Stimulated activated CD8-positive, alpha-beta memory T cell treated with anti-CD3 and anti-CD28 coated beads, Interleukin-7, amount 100 ng/mL, for 4 hours (primary cell): ENCODE measurements around the gene CBX7.
"Not testable (repeated sequence)": the region's sequence is repeated elsewhere in the genome, so short reads cannot be mapped to it uniquely, and the experiment has no call there.

Source experiments
- DNase-seq, 2 donors: peaks; one replicate each; pipeline ENCODE4 v3.0.0-alpha.2; 2020; ENCODE audit warnings: low read depth in 2 of 2

Gene CBX7

DNA sequence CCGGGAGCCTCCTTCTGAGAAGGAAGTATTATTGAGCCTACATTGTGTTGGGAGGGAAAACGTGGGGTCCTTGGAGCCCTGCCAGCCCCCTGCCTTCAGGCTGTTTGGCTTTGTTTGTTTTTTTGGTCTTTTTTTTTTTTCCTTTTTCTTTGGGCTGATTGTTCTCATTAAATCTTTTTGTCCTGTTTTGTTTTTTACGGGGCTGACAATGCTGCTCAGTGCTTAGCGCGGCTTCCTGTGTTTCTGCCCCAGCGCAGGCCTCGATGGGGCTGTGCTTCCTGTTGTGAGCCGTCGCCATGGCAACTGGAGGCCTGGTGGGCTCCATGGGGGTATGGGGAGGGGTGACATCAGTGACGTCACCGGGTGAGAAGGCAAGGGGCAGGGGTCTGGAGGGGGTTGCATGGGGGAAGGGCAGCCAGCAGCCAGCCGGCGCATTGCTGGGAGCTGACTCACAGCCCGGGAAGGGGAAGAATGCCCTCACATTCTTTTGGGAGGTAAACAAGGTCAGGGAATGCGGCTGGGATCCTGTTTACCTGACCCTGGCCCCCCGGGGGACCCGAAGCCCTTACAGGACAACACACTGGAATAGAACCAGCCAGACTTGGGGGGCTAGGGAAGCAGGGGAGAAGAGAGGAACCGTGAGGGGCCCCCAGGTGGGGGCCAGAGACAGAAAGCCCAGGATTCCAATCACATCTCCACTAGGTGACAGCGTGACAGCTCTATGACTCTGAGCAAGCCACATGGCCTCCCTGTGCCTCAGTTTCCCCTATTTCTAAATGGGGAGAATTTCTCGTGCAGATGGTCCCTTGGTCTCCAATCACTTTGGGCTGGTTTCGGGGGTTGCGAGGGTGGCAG lies 22.2 kb upstream of the CBX7 start:
- peak; percentile 51 to 66 for DNase-seq

GRCh38 chr22:39173787-39174497 lies 21.5 kb upstream of the CBX7 start:
- peak; percentile 34 to 44 for DNase-seq

DNA sequence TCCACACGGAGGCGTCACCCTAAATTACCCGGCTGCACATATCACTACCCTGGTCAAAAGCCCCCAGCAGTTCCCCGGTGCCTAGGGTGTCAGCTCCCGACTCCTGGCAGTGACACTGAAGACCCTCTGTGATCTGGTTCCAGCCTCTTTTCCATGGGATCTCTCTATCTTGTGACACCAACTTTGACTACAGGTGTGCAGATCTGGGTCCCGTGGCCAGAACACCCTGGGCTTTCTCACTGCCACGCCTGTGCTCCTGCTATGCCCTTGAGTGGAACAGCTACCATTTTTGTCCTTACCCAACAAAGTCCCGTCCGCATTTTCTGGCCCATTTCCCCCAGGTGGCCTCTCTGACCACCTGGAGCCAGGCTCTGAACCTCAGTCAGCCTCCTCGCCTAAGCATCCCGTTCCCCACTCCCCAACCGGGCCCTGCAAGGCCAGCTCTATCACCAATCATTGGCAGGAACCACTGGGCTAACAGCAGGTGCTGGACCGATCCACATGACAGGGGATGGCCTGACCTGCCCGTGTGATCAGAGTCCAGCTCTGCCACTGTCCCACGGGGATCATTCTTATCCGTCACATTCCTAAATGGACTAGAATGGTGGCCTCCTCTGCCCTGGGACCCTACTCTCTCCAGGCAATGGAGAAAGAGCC lies 20.7 kb upstream of the CBX7 start:
- DNase-seq, result no peak

GRCh38 chr22:39172265-39173049 lies 20.0 kb upstream of the CBX7 start:
- not testable (repeated sequence) for DNase-seq

DNA sequence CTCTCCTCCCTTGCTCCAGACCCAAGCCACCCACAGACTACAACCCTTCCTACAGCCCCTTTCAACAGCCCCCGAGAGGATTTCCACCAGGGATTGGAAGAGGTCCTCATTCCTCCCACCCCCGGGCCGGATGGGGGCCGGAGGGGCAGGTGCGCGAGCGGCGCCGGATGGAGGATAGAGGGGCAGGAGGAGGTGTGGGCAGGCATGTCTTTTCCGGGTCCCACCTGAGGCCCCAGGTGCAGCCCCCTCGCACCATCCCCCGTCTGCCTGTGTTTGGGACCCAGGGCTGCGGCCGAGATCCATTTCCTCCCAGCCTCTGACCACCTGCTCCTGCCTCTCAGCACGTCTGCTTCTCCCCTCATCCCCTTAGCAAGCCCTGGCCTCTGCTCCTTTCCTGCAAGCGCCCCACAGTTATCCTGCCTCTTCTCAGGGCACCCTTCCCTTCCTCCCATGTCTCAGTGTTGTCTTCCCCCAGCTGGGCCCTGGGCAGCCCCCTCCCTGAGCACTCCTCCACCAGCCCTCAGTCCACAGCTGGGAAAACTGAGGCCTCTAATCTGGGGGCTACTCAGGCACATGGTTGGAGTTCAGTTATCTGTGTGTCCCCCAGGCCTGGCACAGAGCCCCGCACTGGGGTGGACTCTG lies 19.3 kb upstream of the CBX7 start:
- no peak for DNase-seq

- DNase-seq, result peak; percentile 62 to 70
Observed at GRCh38 chr22:39170825-39171622, 18.5 kb upstream of the CBX7 start.

GRCh38 chr22:39169797-39170466 lies 17.5 kb upstream of the CBX7 start:
- DNase-seq, result no peak

- DNase-seq, result no peak
Observed at GRCh38 chr22:39166547-39166946, 14.1 kb upstream of the CBX7 start.

DNA sequence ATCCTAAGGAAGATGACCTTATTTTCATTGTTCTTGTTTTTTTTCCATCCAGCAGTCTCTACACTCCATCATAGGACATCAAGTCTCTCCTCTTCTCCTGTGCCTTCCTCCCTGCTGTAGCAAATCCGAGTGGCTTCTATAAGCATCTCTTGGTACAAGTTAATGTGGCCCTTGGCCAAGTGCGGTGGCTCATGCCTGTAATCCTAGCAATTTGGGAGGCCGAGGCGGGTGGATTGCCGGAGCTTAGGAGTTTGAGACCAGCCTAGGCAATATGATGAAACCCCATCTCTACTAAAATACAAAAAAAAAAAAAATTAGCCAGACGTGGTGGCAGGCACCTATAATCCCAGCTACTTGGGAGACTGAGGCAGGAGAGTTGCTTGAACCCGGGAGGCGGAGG lies 3.6 kb upstream of the CBX7 start:
- DNase-seq, result not testable (repeated sequence)

- DNase-seq, result no peak
Observed at GRCh38 chr22:39155421-39155820, 2.9 kb upstream of the CBX7 start.

- no peak for DNase-seq
Observed at GRCh38 chr22:39153220-39153717, 789 bp upstream of the CBX7 start.

DNA sequence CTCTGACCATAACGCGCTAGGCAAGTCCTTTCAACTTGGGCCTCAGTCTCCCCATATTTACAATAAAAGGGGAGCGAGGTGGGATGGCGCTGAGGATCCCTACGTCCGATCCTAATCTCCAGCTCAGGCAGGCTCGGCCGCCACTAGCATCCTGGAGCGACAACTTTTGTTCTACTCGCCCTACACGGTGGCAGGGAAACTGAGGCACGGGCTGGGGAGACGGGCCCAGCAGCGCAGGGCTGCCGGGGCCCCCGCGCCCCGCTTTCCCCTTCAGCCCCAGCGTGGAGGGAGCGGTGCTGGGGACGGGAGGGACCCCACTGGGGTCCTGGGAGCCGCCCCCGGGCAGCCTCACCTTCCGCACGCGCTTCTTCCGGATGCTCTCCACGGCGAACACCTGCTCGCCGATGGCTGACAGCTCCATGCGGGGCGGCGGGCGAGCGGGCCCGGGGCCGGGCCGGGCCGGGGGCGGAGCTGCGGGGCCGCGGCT lies 413 bp downstream of the CBX7 start:
- DNase-seq, result no peak

DNA sequence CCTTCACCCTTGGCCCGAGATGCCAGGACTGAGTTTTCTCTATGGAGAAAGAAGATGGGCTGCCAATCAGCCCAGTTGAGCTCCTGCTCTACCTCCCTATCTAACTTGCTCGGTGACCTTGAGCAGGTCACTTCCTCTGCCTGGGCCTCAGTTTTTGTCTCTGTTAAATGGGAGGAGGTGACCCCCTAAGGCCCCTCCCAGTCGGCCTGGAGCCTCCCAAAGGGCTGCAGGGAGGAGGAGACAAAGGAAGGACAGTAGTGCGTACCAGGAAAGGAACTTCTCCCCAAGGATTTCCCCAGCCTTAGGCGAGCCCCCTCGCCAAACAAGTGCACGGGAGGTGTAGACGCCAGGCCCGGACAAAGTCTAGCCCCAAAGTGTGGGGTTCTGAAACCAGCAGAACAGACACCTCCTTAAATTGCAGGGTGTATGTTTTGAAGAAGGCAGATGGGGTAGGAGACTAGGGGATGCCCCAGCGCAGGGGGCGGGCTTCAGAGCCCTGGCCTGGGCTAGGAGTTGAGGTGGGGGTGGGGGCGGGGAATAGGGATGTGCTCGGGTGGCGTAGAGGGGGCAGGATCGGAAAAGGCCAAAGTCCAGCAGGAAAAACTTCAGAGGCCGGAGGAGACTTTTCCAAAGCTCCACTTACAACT lies 1.0 kb downstream of the CBX7 start:
- no peak for DNase-seq

DNA sequence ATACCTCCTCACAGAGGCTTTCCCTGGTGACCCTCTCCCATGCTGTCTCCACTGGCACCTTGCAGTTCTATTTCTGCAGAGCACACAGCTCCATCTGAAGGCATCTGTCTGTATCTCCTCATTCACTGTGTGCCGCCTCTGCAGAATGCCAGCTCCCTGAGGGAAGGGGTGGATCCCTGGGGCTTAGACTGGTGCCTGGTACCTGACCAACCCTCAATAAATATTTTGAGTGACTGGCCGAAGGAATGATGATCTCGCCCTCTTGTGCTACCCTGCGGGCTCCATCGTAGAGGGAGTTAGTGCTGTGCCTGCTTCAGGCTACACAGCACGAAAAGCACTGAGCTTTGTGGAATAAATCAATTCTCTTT lies 1.6 kb downstream of the CBX7 start:
- no peak for DNase-seq

DNA sequence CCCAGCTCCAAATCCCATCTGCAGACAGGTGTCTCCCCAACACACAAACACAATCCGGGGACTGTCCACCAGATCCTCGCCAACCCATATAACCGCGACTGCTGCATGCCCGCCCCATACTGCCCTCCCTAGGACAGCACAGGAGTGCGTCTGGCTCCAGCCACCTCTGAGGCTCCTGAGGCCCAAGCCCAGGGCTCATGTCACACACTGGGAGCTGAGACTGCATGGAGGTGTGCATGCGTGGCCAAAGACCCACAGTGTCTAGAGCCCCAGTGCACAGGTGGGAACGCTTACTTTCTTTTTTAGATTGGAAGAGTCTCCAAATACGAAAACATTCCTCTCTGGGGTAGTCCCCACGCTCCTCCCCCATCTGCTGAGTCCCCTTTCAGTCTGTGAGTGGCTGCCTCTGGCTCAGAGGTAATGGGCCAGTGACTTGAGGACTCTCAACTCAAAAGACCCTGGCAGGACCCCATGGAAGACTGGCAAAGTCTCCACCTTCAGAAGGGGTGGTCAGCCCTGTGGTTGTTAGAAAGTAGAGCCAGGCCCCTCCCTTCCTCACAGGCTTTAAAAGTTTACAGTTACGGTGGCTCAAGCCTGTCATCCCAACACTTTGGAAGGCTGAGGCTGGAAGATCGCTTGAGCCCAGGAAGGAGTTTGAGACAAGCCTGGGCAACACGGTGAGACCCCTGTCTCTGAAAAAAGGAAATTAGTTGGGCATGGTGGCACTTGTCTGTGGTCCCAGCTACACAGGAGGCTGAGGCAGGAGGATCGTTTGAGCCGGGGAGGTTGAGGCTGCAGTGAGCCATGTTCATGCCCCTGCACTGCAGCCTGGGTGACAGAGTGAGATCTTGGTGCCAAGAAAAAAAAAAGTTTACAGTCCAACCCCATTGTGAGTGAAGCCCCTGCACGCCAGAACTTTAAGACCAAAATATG lies 2.3 kb downstream of the CBX7 start:
- no peak for DNase-seq

DNA sequence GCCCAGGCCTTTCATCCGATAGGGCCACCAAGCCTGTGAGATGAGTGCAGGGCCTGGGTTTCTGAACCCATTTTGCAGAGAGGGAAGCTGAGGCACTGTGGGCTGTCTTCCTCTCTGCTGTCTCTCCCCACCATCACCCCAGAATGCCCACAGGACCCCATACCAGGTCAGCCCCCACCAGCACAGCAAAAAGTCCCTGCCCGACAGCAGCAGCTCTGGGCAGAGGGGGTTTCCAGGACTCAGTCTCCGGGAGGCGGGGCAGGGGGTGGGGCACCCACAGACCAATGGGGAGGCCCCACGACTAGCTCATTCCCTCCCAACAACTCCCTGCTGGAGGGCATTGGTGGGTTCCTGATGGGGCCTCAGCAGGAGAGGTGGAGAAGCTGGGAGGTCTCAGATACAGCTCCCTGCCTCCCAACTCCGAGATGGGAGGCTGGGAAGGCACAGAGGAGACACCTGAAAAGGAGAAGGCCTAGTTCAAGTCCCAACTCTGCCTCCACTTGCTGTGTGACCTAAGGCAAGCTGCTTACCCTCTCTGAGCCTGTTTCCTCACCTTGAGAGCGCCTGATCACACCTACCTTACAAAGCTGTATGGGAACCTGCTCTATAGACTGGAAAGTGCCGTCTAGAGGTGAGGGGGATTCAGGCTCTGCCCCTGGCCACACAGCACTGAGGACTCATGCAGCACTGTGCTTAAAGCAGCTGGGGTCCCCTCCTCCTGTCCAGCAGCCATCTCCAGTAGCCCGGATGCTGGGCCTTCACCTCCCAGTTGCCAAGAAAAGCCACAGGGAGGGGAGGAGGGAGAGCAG lies 3.5 kb downstream of the CBX7 start:
- peak; percentile 44 to 69 for DNase-seq
